Endothelial cell of umbilical vein (primary cell): ENCODE results near the gene SMIM14. TPM values are rescaled to one million over a fixed set of nuclear protein-coding genes. Genes with fewer than 3 reads are reported as not detected.

Source experiments
- BruUV-seq: library from RNA; stranded (reverse); fragments of 400-500 nt; replicated peaks from 2 replicates; lab custom pipeline; 2021; lab: Mats Ljungman, UMichigan
- CTCF ChIA-PET: fragments of 300-600, 350-600 bp; sonication (Branson Sonifier 250); formaldehyde crosslinking; loops from one replicate; lab custom pipeline; 2021; ENCODE audit warnings: antibody characterized with exemption, inconsistent platforms; lab: Charles Lee
- POLR2A ChIA-PET: fragments of 300-600, 350-600 bp; sonication (Branson Sonifier 250); formaldehyde crosslinking; loops from one replicate; lab custom pipeline; 2021; ENCODE audit warnings: antibody characterized with exemption, inconsistent platforms; lab: Charles Lee
- DNase-seq: peaks from one replicate; pipeline ENCODE4 v3.0.0-alpha.2; 2011; ENCODE audit warnings: low read depth, low spot score
- FAIRE-seq: peaks from 2 replicates; lab custom pipeline; 2011; peaks lifted over from hg19 to GRCh38; lab: Jason Lieb, UNC
- H2AFZ ChIP-seq: 2 replicates; pipeline ENCODE4 v1.6.0; 2012; ENCODE audit warnings: low read depth, low read length, control low read depth, inconsistent platforms
- H3K27ac ChIP-seq: 2 replicates; pipeline ENCODE4 v1.5.1; 2011; ENCODE audit warnings: low read depth, mild to moderate bottlenecking, control low read depth, low read length, moderate library complexity; ENCODE audit not compliant: insufficient read depth
- H3K27me3 ChIP-seq, 2 experiments: 2 replicates each; pipeline versions ENCODE4 v1.6.0 to v1.6.1; 2011; ENCODE audit warnings: low read length in 2 of 2, mixed read lengths in 1 of 2; ENCODE audit not compliant: control insufficient read depth in 2 of 2, insufficient read depth in 2 of 2
- H3K36me3 ChIP-seq, 2 experiments: 2 replicates in 1 of 2; 3 replicates in 1 of 2; pipeline ENCODE4 v1.5.1; 2011; ENCODE audit warnings: low read length in 2 of 2, mild to moderate bottlenecking in 1 of 2, moderate library complexity in 1 of 2; ENCODE audit not compliant: control insufficient read depth in 2 of 2, insufficient read depth in 2 of 2; ENCODE audit errors: extremely low read depth in 1 of 2
- H3K4me1 ChIP-seq: 3 replicates; pipeline ENCODE4 v1.5.1; 2011; ENCODE audit warnings: mild to moderate bottlenecking, low read length; ENCODE audit not compliant: control insufficient read depth, insufficient read depth; ENCODE audit errors: extremely low read depth
- H3K4me2 ChIP-seq: 2 replicates; pipeline ENCODE4 v1.6.1; 2011; ENCODE audit warnings: low read length, control low read depth, mixed read lengths; ENCODE audit not compliant: insufficient read depth
- H3K4me3 ChIP-seq, 3 experiments: fragments of 200-600 bp in 1 of 3; sonication (generic), shearing (Covaris generic) in 1 of 3; replicated peaks in 1 of 3; 2 replicates each; pipeline ENCODE4 v1.5.1; 2011 to 2016; ENCODE audit warnings: control low read depth in 3 of 3, low read length in 3 of 3, mild to moderate bottlenecking in 2 of 3, inconsistent platforms in 1 of 3, low read depth in 1 of 3, moderate library complexity in 1 of 3; ENCODE audit not compliant: insufficient read depth in 1 of 3
- H3K79me2 ChIP-seq: 2 replicates; pipeline ENCODE4 v1.6.0; 2012; ENCODE audit warnings: low read length, inconsistent platforms; ENCODE audit not compliant: control insufficient read depth, insufficient read depth
- H3K9ac ChIP-seq: replicated peaks from 2 replicates; pipeline ENCODE3; 2011; ENCODE audit warnings: low read length, control low read depth; ENCODE audit not compliant: insufficient read depth; ENCODE audit errors: extremely low read depth
- H3K9me1 ChIP-seq: replicated peaks from 3 replicates; pipeline ENCODE4 v1.6.0; 2011; ENCODE audit warnings: mild to moderate bottlenecking, low read length; ENCODE audit not compliant: control insufficient read depth, insufficient read depth; ENCODE audit errors: extremely low read depth
- H3K9me3 ChIP-seq: replicated peaks from 2 replicates; pipeline ENCODE4 v1.5.1; 2012; ENCODE audit warnings: low read length, inconsistent platforms; ENCODE audit not compliant: control insufficient read depth, insufficient read depth
- H4K20me1 ChIP-seq: replicated peaks from 2 replicates; pipeline ENCODE3; 2011; ENCODE audit warnings: mild to moderate bottlenecking, low read length; ENCODE audit not compliant: control insufficient read depth, insufficient read depth; ENCODE audit errors: extremely low read depth
- CTCF ChIP-seq, 2 donors: IDR thresholded peaks; 1 replicate in 1 of 2; 2 replicates in 1 of 2; pipeline ENCODE4 v1.5.1; 2011; ENCODE audit warnings: low read length in 2 of 2, mild to moderate bottlenecking in 2 of 2, moderate library complexity in 2 of 2, control low read depth in 1 of 2, inconsistent platforms in 1 of 2, low read depth in 1 of 2; ENCODE audit not compliant: insufficient read depth in 1 of 2; ENCODE audit errors: extremely low read depth in 1 of 2
- EZH2 ChIP-seq: IDR thresholded peaks from 2 replicates; pipeline ENCODE4 v1.6.1; 2012; ENCODE audit warnings: borderline replicate concordance, low read depth, mild to moderate bottlenecking, moderate library complexity, low read length, inconsistent platforms; ENCODE audit not compliant: severe bottlenecking
- FOS ChIP-seq: IDR thresholded peaks from 2 replicates; pipeline ENCODE4 v1.6.1; 2011; ENCODE audit warnings: mild to moderate bottlenecking, low read length, moderate library complexity, borderline replicate concordance; ENCODE audit not compliant: insufficient read depth
- GATA2 ChIP-seq: IDR thresholded peaks from 2 replicates; pipeline ENCODE4 v1.7.0; 2011; ENCODE audit warnings: low read depth, mild to moderate bottlenecking, moderate library complexity, mixed read lengths, low read length; ENCODE audit not compliant: insufficient read length, insufficient read depth
- JUN ChIP-seq: IDR thresholded peaks from 2 replicates; pipeline ENCODE4 v1.6.1; 2011; ENCODE audit warnings: borderline replicate concordance, low read depth; ENCODE audit not compliant: insufficient read length, insufficient read depth
- MYC ChIP-seq: IDR thresholded peaks from one replicate; pipeline ENCODE4 v1.6.1; 2011; ENCODE audit warnings: mild to moderate bottlenecking, low read depth, low read length
- POLR2AphosphoS5 ChIP-seq: IDR thresholded peaks from 2 replicates; pipeline ENCODE4 v1.6.1; 2012; ENCODE audit warnings: low read depth, mild to moderate bottlenecking, control low read depth, low read length, moderate library complexity; ENCODE audit not compliant: insufficient read depth
- dilution Hi-C: fragments of 300-500 bp; cut with MboI; formaldehyde crosslinking; loops from one replicate; pipeline ENCODE4 v1.15.0; 2019; ENCODE audit warnings: low sequenced_read_pairs; ENCODE audit not compliant: extremely low pct_ligation_motif_present
- intact Hi-C: fragments of 100-400 bp; cut with micrococcal nuclease; formaldehyde crosslinking; loops from one replicate; pipeline ENCODE4 v1.10.0; 2022
- polyA plus RNA-seq, 4 experiments: library from polyadenylated mRNA; depleted of rRNA in 3 of 4; stranded (reverse) in 3 of 4; unstranded in 1 of 4; fragments of >200 nt; gene quantifications; 2 replicates each; pipeline versions ENCODE4 v1.2.1 to v1.2.3, GENCODE V29; 2011 to 2012; ENCODE audit warnings: missing spikeins in 1 of 4
- total RNA-seq: library from RNA; stranded (reverse); gene quantifications from 2 replicates; pipeline ENCODE4 v1.2.3, GENCODE V29; 2021
- TF ChIP-seq, protein P1 (sequence below): IDR thresholded peaks from 2 replicates; pipeline ENCODE4 v1.6.1; 2011; ENCODE audit not compliant: insufficient read depth, insufficient read length

SMIM14 gene
- total and polyA plus RNA-seq, 2 donors (not counting 3 experiments of a cell fraction or from before 2014, with no cell fraction given): 12.3 to 15.4 TPM

- no peaks in the 10 kb centered on the region for H4K20me1 ChIP-seq
- H3K4me3 ChIP-seq: no peak overlapping the region
- H3K79me2 ChIP-seq: peaks cover 3% of the 10 kb centered on the region
- no TSS peak for BruUV-seq
- no peak for TF ChIP-seq JUN
- no peak for TF ChIP-seq FOS
- no peak for TF ChIP-seq MYC
- TF ChIP-seq POLR2AphosphoS5: no peak
- no peak for TF ChIP-seq EZH2
- TF ChIP-seq, protein P1, sequence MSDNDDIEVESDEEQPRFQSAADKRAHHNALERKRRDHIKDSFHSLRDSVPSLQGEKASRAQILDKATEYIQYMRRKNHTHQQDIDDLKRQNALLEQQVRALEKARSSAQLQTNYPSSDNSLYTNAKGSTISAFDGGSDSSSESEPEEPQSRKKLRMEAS: no peak
- no peak for TF ChIP-seq GATA2
- TF ChIP-seq CTCF (IDR thresholded peaks at IDR 0.05; ENCODE audit: extremely low read depth in 1 of 2, insufficient read depth in 1 of 2, low read depth in 1 of 2, low read length in 2 of 2): no peak
- intact Hi-C loops: no loop called here
- no peaks in the 10 kb centered on the region for H3K9me3 ChIP-seq
- H3K9ac ChIP-seq: no peak overlapping the region
- no peak overlapping the region for H3K27ac ChIP-seq
- ChIA-PET POLR2A (interaction anchor here (0.8 kb wide), 1 partner anchor 114 kb away, joined by 4 read pairs; the partner anchor contains the start of gene UGDH), CTCF (interaction anchor here (0.7 to 2.5 kb wide), 2 partner anchors 57 to 172 kb away, joined by 3 to 6 read pairs; no protein-coding TSS in a partner anchor)
- no peaks in the 10 kb centered on the region for H3K9me1 ChIP-seq
- no peak overlapping the region for H3K4me2 ChIP-seq
- no peaks in the 10 kb centered on the region for H3K36me3 ChIP-seq
- dilution Hi-C loops: no loop called here
- FAIRE-seq (no peak), DNase-seq (no peak)
- H2AFZ ChIP-seq: no peak overlapping the region
- H3K4me1 ChIP-seq: peaks cover 9% of the 10 kb centered on the region
- no peaks in the 10 kb centered on the region for H3K27me3 ChIP-seq
These were observed 2.8 kb upstream of the SMIM14 start for GRCh38 chr4:39641451-39641850.
